ENCODE measurements around the gene TMEM132C. TPM values are rescaled to one million over a fixed set of nuclear protein-coding genes. Genes with fewer than 3 reads are reported as not detected.

Gene TMEM132C
- total and polyA plus RNA-seq, 4 donors = 23.1 to 32.3 (median 24.2) TPM

- Histone ChIP-seq H3K36me3 (ENCODE audit: control insufficient read depth, insufficient read depth, low read length) (peaks cover 5% of the 10 kb centered on the region), H3K27me3 (ENCODE audit: control insufficient read depth, insufficient read depth, low read length) (no peaks in the 10 kb centered on the region), H3K9me3 (ENCODE audit: control insufficient read depth, insufficient read depth, low read length) (peaks cover 2% of the 10 kb centered on the region), H3K4me1 (ENCODE audit: control insufficient read depth, insufficient read depth, low read length) (peaks cover 11% of the 10 kb centered on the region), H3K27ac (ENCODE audit: low read depth, low read length) (no peak overlapping the region), H3K4me3 (ENCODE audit: low read depth, low read length) (no peak overlapping the region)
- WGBS (ENCODE audit: insufficient coverage) = 17% methylated on average over 3 of the region's 6 CpGs
- DNase-seq (ENCODE audit: low read depth in 4 of 6, low spot score in 6 of 6) = peak in 2 of 6 donors; percentile 70 to 75
Measured at GRCh38 chr12:128543460-128543859, 276.5 kb downstream of the TMEM132C start.

GRCh38 chr12:128543971-128544370 lies 277.0 kb downstream of the TMEM132C start:
- peaks cover 5% of the 10 kb centered on the region for H3K36me3 ChIP-seq (ENCODE audit: control insufficient read depth, insufficient read depth, low read length)
- DNase-seq (ENCODE audit: low read depth in 4 of 6, low spot score in 6 of 6) = no peak
- peaks cover 11% of the 10 kb centered on the region for H3K4me1 ChIP-seq (ENCODE audit: control insufficient read depth, insufficient read depth, low read length)
- 92% methylated on average over 21 of the region's 25 CpGs for WGBS (ENCODE audit: insufficient coverage)
- H3K9me3 ChIP-seq (ENCODE audit: control insufficient read depth, insufficient read depth, low read length) = peaks cover 2% of the 10 kb centered on the region
- H3K27ac ChIP-seq (ENCODE audit: low read depth, low read length) = no peak overlapping the region
- H3K4me3 ChIP-seq (ENCODE audit: low read depth, low read length) = no peak overlapping the region
- H3K27me3 ChIP-seq (ENCODE audit: control insufficient read depth, insufficient read depth, low read length) = no peaks in the 10 kb centered on the region

- peaks cover 2% of the 10 kb centered on the region for H3K9me3 ChIP-seq (ENCODE audit: control insufficient read depth, insufficient read depth, low read length)
- H3K4me3 ChIP-seq (ENCODE audit: low read depth, low read length) = no peak overlapping the region
- H3K27me3 ChIP-seq (ENCODE audit: control insufficient read depth, insufficient read depth, low read length) = peaks cover 5% of the 10 kb centered on the region
- peaks cover 3% of the 10 kb centered on the region for H3K36me3 ChIP-seq (ENCODE audit: control insufficient read depth, insufficient read depth, low read length)
- peaks cover 25% of the 10 kb centered on the region for H3K4me1 ChIP-seq (ENCODE audit: control insufficient read depth, insufficient read depth, low read length)
- no peak for DNase-seq (ENCODE audit: low read depth in 4 of 6, low spot score in 6 of 6)
- H3K27ac ChIP-seq (ENCODE audit: low read depth, low read length) = no peak overlapping the region
- 67% methylated on average over 1 of the region's 3 CpGs for WGBS (ENCODE audit: insufficient coverage)
Measured at GRCh38 chr12:128548949-128549348, 282.0 kb downstream of the TMEM132C start.

GRCh38 chr12:128549601-128550218 lies 282.7 kb downstream of the TMEM132C start:
- peaks cover 2% of the 10 kb centered on the region for H3K9me3 ChIP-seq (ENCODE audit: control insufficient read depth, insufficient read depth, low read length)
- WGBS (ENCODE audit: insufficient coverage) = 73% methylated on average over 7 of the region's 13 CpGs
- peaks cover 5% of the 10 kb centered on the region for H3K27me3 ChIP-seq (ENCODE audit: control insufficient read depth, insufficient read depth, low read length)
- no peaks in the 10 kb centered on the region for H3K36me3 ChIP-seq (ENCODE audit: control insufficient read depth, insufficient read depth, low read length)
- H3K4me1 ChIP-seq (ENCODE audit: control insufficient read depth, insufficient read depth, low read length) = peaks cover 30% of the 10 kb centered on the region
- no peak overlapping the region for H3K27ac ChIP-seq (ENCODE audit: low read depth, low read length)
- no peak overlapping the region for H3K4me3 ChIP-seq (ENCODE audit: low read depth, low read length)
- peak in 2 of 6 donors; percentile 39 to 40 for DNase-seq (ENCODE audit: low read depth in 4 of 6, low spot score in 6 of 6)

GRCh38 chr12:128551266-128551665 lies 284.3 kb downstream of the TMEM132C start:
- peak; percentile 58 to 91 (median 72) for DNase-seq (ENCODE audit: low read depth in 4 of 6, low spot score in 6 of 6)
- Histone ChIP-seq H3K4me1 (ENCODE audit: control insufficient read depth, insufficient read depth, low read length) (peaks cover 32% of the 10 kb centered on the region), H3K9me3 (ENCODE audit: control insufficient read depth, insufficient read depth, low read length) (no peaks in the 10 kb centered on the region), H3K27me3 (ENCODE audit: control insufficient read depth, insufficient read depth, low read length) (peaks cover 5% of the 10 kb centered on the region), H3K36me3 (ENCODE audit: control insufficient read depth, insufficient read depth, low read length) (no peaks in the 10 kb centered on the region), H3K27ac (ENCODE audit: low read depth, low read length) (no peak overlapping the region), H3K4me3 (ENCODE audit: low read depth, low read length) (no peak overlapping the region)
- WGBS (ENCODE audit: insufficient coverage) = 7% methylated on average over 9 of the region's 9 CpGs

GRCh38 chr12:128554546-128555304 lies 287.8 kb downstream of the TMEM132C start:
- Histone ChIP-seq H3K36me3 (ENCODE audit: control insufficient read depth, insufficient read depth, low read length) (no peaks in the 10 kb centered on the region), H3K27ac (ENCODE audit: low read depth, low read length) (no peak overlapping the region), H3K27me3 (ENCODE audit: control insufficient read depth, insufficient read depth, low read length) (peaks cover 5% of the 10 kb centered on the region), H3K9me3 (ENCODE audit: control insufficient read depth, insufficient read depth, low read length) (no peaks in the 10 kb centered on the region), H3K4me1 (ENCODE audit: control insufficient read depth, insufficient read depth, low read length) (peaks cover 32% of the 10 kb centered on the region), H3K4me3 (ENCODE audit: low read depth, low read length) (no peak overlapping the region)
- DNase-seq (ENCODE audit: low read depth in 4 of 6, low spot score in 6 of 6) = peak in 1 of 6 donors; percentile 83
- WGBS (ENCODE audit: insufficient coverage) = 40% methylated on average over 8 of the region's 12 CpGs

- 100% methylated on average over 1 of the region's 1 CpG for WGBS (ENCODE audit: insufficient coverage)
- Histone ChIP-seq H3K4me3 (ENCODE audit: low read depth, low read length) (no peak overlapping the region), H3K36me3 (ENCODE audit: control insufficient read depth, insufficient read depth, low read length) (no peaks in the 10 kb centered on the region), H3K9me3 (ENCODE audit: control insufficient read depth, insufficient read depth, low read length) (no peaks in the 10 kb centered on the region), H3K27me3 (ENCODE audit: control insufficient read depth, insufficient read depth, low read length) (peaks cover 3% of the 10 kb centered on the region), H3K4me1 (ENCODE audit: control insufficient read depth, insufficient read depth, low read length) (peaks cover 13% of the 10 kb centered on the region), H3K27ac (ENCODE audit: low read depth, low read length) (no peak overlapping the region)
- DNase-seq (ENCODE audit: low read depth in 4 of 6, low spot score in 6 of 6) = no peak
Measured at GRCh38 chr12:128557231-128557630, 290.3 kb downstream of the TMEM132C start.

GRCh38 chr12:128564956-128565355 lies 298.0 kb downstream of the TMEM132C start:
- no peak overlapping the region for H3K4me3 ChIP-seq (ENCODE audit: low read depth, low read length)
- peak in 1 of 6 donors; percentile 72 for DNase-seq (ENCODE audit: low read depth in 4 of 6, low spot score in 6 of 6)
- H3K9me3 ChIP-seq (ENCODE audit: control insufficient read depth, insufficient read depth, low read length) = no peaks in the 10 kb centered on the region
- no peaks in the 10 kb centered on the region for H3K4me1 ChIP-seq (ENCODE audit: control insufficient read depth, insufficient read depth, low read length)
- no peaks in the 10 kb centered on the region for H3K27me3 ChIP-seq (ENCODE audit: control insufficient read depth, insufficient read depth, low read length)
- WGBS (ENCODE audit: insufficient coverage) = 58% methylated on average over 2 of the region's 3 CpGs
- no peaks in the 10 kb centered on the region for H3K36me3 ChIP-seq (ENCODE audit: control insufficient read depth, insufficient read depth, low read length)
- H3K27ac ChIP-seq (ENCODE audit: low read depth, low read length) = no peak overlapping the region

- Histone ChIP-seq H3K27me3 (ENCODE audit: control insufficient read depth, insufficient read depth, low read length) (no peaks in the 10 kb centered on the region), H3K27ac (ENCODE audit: low read depth, low read length) (no peak overlapping the region), H3K4me3 (ENCODE audit: low read depth, low read length) (no peak overlapping the region), H3K4me1 (ENCODE audit: control insufficient read depth, insufficient read depth, low read length) (no peaks in the 10 kb centered on the region), H3K9me3 (ENCODE audit: control insufficient read depth, insufficient read depth, low read length) (no peaks in the 10 kb centered on the region), H3K36me3 (ENCODE audit: control insufficient read depth, insufficient read depth, low read length) (no peaks in the 10 kb centered on the region)
- WGBS (ENCODE audit: insufficient coverage) = 36% methylated on average over 5 of the region's 7 CpGs
- DNase-seq (ENCODE audit: low read depth in 4 of 6, low spot score in 6 of 6) = no peak
Measured at GRCh38 chr12:128567730-128568129, 300.8 kb downstream of the TMEM132C start.
